Neural cell (in vitro differentiated cells): ENCODE measurements around the gene PSMG3. TPM values are rescaled to one million over a fixed set of nuclear protein-coding genes. Genes with fewer than 3 reads are reported as not detected.

ENCODE experiments used
- H2AFZ ChIP-seq: fragments of 200-600, 300-800 bp; sonication (generic), shearing (Covaris generic); 2 replicates; pipeline ENCODE4 v1.6.0; 2014; ENCODE audit warnings: low read depth, mild to moderate bottlenecking, antibody characterized with exemption, low read length, moderate library complexity
- H3F3A ChIP-seq: fragments of 200-600 bp; shearing (Covaris generic); 2 replicates; pipeline ENCODE4 v1.6.1; 2016; ENCODE audit warnings: mild to moderate bottlenecking, moderate library complexity, mixed read lengths, antibody characterized with exemption, low read length; ENCODE audit not compliant: insufficient read depth, poor library complexity, severe bottlenecking
- H3K27ac ChIP-seq: fragments of 200-600, 300-800 bp; sonication (generic), shearing (Covaris generic); 2 replicates; pipeline ENCODE4 v1.5.1; 2014; ENCODE audit warnings: mild to moderate bottlenecking, low read length, moderate library complexity
- H3K27me3 ChIP-seq: fragments of 300-800, 200-600 bp; sonication (generic), shearing (Covaris generic); 2 replicates; pipeline ENCODE4 v1.6.0; 2014; ENCODE audit warnings: mild to moderate bottlenecking, low read depth, low read length, moderate library complexity; ENCODE audit not compliant: insufficient read depth
- H3K36me3 ChIP-seq: fragments of 300-800, 200-600 bp; sonication (generic), shearing (Covaris generic); 2 replicates; pipeline ENCODE4 v1.5.1; 2014; ENCODE audit warnings: mild to moderate bottlenecking, antibody characterized with exemption, low read length, moderate library complexity; ENCODE audit not compliant: insufficient read depth
- H3K4me2 ChIP-seq: fragments of 300-800, 200-600 bp; sonication (generic), shearing (Covaris generic); 2 replicates; pipeline ENCODE4 v1.6.0; 2014; ENCODE audit warnings: mild to moderate bottlenecking, low read length
- H3K4me3 ChIP-seq: fragments of 300-800, 200-600 bp; sonication (generic), shearing (Covaris generic); 2 replicates; pipeline ENCODE4 v1.5.1; 2014; ENCODE audit warnings: mild to moderate bottlenecking, low read length, moderate library complexity
- H3K79me2 ChIP-seq: fragments of 200-600 bp; shearing (Covaris generic); replicated peaks from 2 replicates; pipeline ENCODE4 v1.6.0; 2014; ENCODE audit warnings: mild to moderate bottlenecking, low read length, moderate library complexity; ENCODE audit not compliant: insufficient read depth
- H3K9ac ChIP-seq: fragments of 300-800, 200-600 bp; sonication (generic), shearing (Covaris generic); 2 replicates; pipeline ENCODE4 v1.6.1; 2016; ENCODE audit warnings: mild to moderate bottlenecking, low read length, mixed read lengths
- H3K9me2 ChIP-seq: fragments of 200-600 bp; shearing (Covaris generic); 2 replicates; pipeline ENCODE4 v1.6.1; 2016; ENCODE audit warnings: mild to moderate bottlenecking, low read length, mixed read lengths; ENCODE audit not compliant: insufficient read depth
- H3K9me3 ChIP-seq: fragments of 200-600, 300-800 bp; sonication (generic), shearing (Covaris generic); 2 replicates; pipeline ENCODE4 v1.6.1; 2016; ENCODE audit warnings: mild to moderate bottlenecking, mixed run types, low read length, moderate library complexity, mixed read lengths
- H4K20me1 ChIP-seq: fragments of 200-600 bp; shearing (Covaris generic); 2 replicates; pipeline ENCODE4 v1.6.1; 2016; ENCODE audit warnings: mild to moderate bottlenecking, mixed run types; ENCODE audit not compliant: insufficient read depth
- CTCF ChIP-seq: fragments of 450-650 bp; IDR thresholded peaks from 2 replicates; pipeline ENCODE4 v1.5.1; 2014; ENCODE audit warnings: antibody characterized with exemption, mild to moderate bottlenecking, moderate library complexity; ENCODE audit not compliant: poor library complexity, severe bottlenecking
- EP300 ChIP-seq: fragments of 450-650 bp; conservative IDR thresholded peaks from 2 replicates; pipeline ENCODE4 v1.6.1; 2014; ENCODE audit warnings: antibody characterized with exemption, mild to moderate bottlenecking, moderate library complexity; ENCODE audit not compliant: poor library complexity, severe bottlenecking
- EZH2 ChIP-seq: fragments of 200-600, 300-800 bp; shearing (Covaris generic), sonication (generic); IDR thresholded peaks from 2 replicates; pipeline ENCODE4 v1.6.1; 2014; ENCODE audit warnings: antibody characterized with exemption, low read length, borderline replicate concordance, mild to moderate bottlenecking; ENCODE audit not compliant: insufficient read depth, poor library complexity, severe bottlenecking
- MXI1 ChIP-seq: fragments of 450-650 bp; conservative IDR thresholded peaks from 2 replicates; pipeline ENCODE4 v1.6.1; 2014; ENCODE audit warnings: antibody characterized with exemption, mild to moderate bottlenecking; ENCODE audit not compliant: poor library complexity, severe bottlenecking
- POLR2AphosphoS5 ChIP-seq: IDR thresholded peaks from 2 replicates; pipeline ENCODE4 v1.6.1; 2012
- RAD21 ChIP-seq: fragments of 450-650 bp; conservative IDR thresholded peaks from 2 replicates; pipeline ENCODE4 v1.6.1; 2014; ENCODE audit warnings: antibody characterized with exemption, mild to moderate bottlenecking, moderate library complexity
- REST ChIP-seq: IDR thresholded peaks from 2 replicates; pipeline ENCODE4 v1.6.1; 2012; ENCODE audit warnings: borderline replicate concordance
- SMC3 ChIP-seq: fragments of 450-650 bp; conservative IDR thresholded peaks from 2 replicates; pipeline ENCODE4 v1.6.1; 2014; ENCODE audit warnings: antibody characterized with exemption, mild to moderate bottlenecking, moderate library complexity; ENCODE audit not compliant: poor library complexity
- TAF1 ChIP-seq: IDR thresholded peaks from 2 replicates; pipeline ENCODE4 v1.6.1; 2012; ENCODE audit warnings: low read depth
- polyA plus RNA-seq: library from polyadenylated mRNA; depleted of rRNA; stranded (reverse); fragments of >200 nt; gene quantifications from 2 replicates; pipeline ENCODE4 v1.2.3, GENCODE V29; 2014

The PSMG3 gene
- polyA plus RNA-seq, 1 donor from 2014 or later, result 50.6 TPM

GRCh38 chr7:1591396-1591795, 21.6 kb upstream of the PSMG3 start:
- H3K9ac ChIP-seq, result no peak overlapping the region

GRCh38 chr7:1590887-1591286, 21.1 kb upstream of the PSMG3 start:
- Histone ChIP-seq H4K20me1 (no peaks in the 10 kb centered on the region), H3K36me3 (no peaks in the 10 kb centered on the region), H3K27ac (no peak overlapping the region), H3K9ac (no peak overlapping the region), H3K4me3 (no peak overlapping the region), H3K79me2 (no peaks in the 10 kb centered on the region), H3K9me3 (no peaks in the 10 kb centered on the region), H3K9me2 (no peaks in the 10 kb centered on the region), H2AFZ (no peak overlapping the region), H3F3A (no peaks in the 10 kb centered on the region), H3K4me2 (no peak overlapping the region), H3K27me3 (no peaks in the 10 kb centered on the region)
- TF ChIP-seq POLR2AphosphoS5, result no peak
- no peak for TF ChIP-seq REST
- TF ChIP-seq RAD21, result no peak
- TF ChIP-seq MXI1, result no peak
- TF ChIP-seq EP300, result no peak
- no peak for TF ChIP-seq EZH2
- TF ChIP-seq TAF1, result no peak
- TF ChIP-seq SMC3, result no peak

More at GRCh38 chr7:1591396-1591795, 21.6 kb upstream of the PSMG3 start:
- Histone ChIP-seq H3K36me3 (no peaks in the 10 kb centered on the region), H3K9me2 (no peaks in the 10 kb centered on the region), H4K20me1 (no peaks in the 10 kb centered on the region), H3K9me3 (no peaks in the 10 kb centered on the region), H3K4me3 (no peak overlapping the region), H3K27me3 (no peaks in the 10 kb centered on the region), H3F3A (no peaks in the 10 kb centered on the region), H3K27ac (no peak overlapping the region), H3K79me2 (no peaks in the 10 kb centered on the region), H3K4me2 (no peak overlapping the region), H2AFZ (no peak overlapping the region)
- TF ChIP-seq EZH2, result no peak
- no peak for TF ChIP-seq SMC3
- TF ChIP-seq REST, result no peak
- no peak for TF ChIP-seq RAD21
- no peak for TF ChIP-seq TAF1
- TF ChIP-seq CTCF, result no peak
- TF ChIP-seq EP300, result no peak
- no peak for TF ChIP-seq POLR2AphosphoS5
- no peak for TF ChIP-seq MXI1
